Type B pancreatic cell (in vitro differentiated cells): ENCODE data around the gene TMEM138. TPM values are rescaled to one million over a fixed set of nuclear protein-coding genes. Genes with fewer than 3 reads are reported as not detected.

Source experiments
- DNase-seq: peaks from one replicate; pipeline ENCODE4 v3.0.0; 2021; ENCODE audit warnings: mixed read lengths; ENCODE audit not compliant: unreplicated experiment; ENCODE audit errors: extremely low spot score
- H3K27ac Mint-ChIP-seq: 2 replicates; pipeline ENCODE4 v1.8.0; 2021; ENCODE audit warnings: mild to moderate bottlenecking, mixed read lengths
- H3K27me3 Mint-ChIP-seq: 2 replicates; pipeline ENCODE4 v1.8.0; 2021; ENCODE audit warnings: mixed read lengths
- H3K36me3 Mint-ChIP-seq: 2 replicates; pipeline ENCODE4 v1.8.0; 2021; ENCODE audit warnings: mixed read lengths
- H3K4me1 Mint-ChIP-seq: one replicate; pipeline ENCODE4 v1.8.0; 2021; ENCODE audit warnings: mixed read lengths; ENCODE audit not compliant: unreplicated experiment
- H3K4me3 Mint-ChIP-seq: 2 replicates; pipeline ENCODE4 v1.8.0; 2021; ENCODE audit warnings: mild to moderate bottlenecking, mixed read lengths
- H3K9me3 Mint-ChIP-seq: 2 replicates; pipeline ENCODE4 v1.8.0; 2021; ENCODE audit warnings: mixed read lengths
- total RNA-seq: library from RNA; stranded (reverse); gene quantifications from 2 replicates; pipeline ENCODE4 v1.2.1, GENCODE V29; 2021; ENCODE audit warnings: low replicate concordance
- TF ChIP-seq, protein P1 (sequence below): fragments of 200-600 bp; sonication (generic); conservative IDR thresholded peaks from 2 replicates; pipeline ENCODE4 v1.5.0; 2021; ENCODE audit warnings: antibody characterized with exemption, mild to moderate bottlenecking

TMEM138 gene
- total RNA-seq, 1 donor from 2014 or later, result 54.5 TPM

DNA sequence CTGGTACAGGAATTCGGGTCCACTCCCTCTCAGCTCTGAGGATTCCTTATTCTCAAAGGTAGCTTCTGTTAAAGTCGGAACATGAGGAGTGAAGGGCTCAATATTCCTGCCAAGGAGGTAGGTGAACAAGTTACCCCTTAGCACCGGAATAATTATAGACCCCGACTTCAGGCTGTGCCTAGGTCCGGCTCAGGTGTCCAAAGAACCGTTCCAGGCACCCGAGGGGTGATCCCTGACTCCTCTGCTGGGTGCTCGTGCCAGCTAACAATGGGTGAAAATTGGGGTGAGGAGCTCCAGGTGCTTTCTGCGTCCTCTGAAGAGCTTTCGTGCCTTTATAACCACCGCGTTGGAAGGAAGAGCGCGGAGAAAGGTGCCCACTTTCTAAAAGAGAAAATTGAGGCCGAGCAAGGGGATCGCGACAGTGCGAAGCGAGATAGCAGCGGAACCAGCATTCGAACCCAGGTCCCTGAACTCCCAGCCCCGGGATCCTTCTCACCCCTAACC, 885 bp upstream of the TMEM138 start:
- H3K36me3 Mint-ChIP-seq, result peaks cover 7% of the 10 kb centered on the region
- H3K4me1 Mint-ChIP-seq, result peaks cover 28% of the 10 kb centered on the region
- no peaks in the 10 kb centered on the region for H3K27me3 Mint-ChIP-seq
- peak overlapping the region; percentile 100 for H3K4me3 Mint-ChIP-seq
- DNase-seq, result no peak
- no peaks in the 10 kb centered on the region for H3K9me3 Mint-ChIP-seq
- TF ChIP-seq, protein P1, sequence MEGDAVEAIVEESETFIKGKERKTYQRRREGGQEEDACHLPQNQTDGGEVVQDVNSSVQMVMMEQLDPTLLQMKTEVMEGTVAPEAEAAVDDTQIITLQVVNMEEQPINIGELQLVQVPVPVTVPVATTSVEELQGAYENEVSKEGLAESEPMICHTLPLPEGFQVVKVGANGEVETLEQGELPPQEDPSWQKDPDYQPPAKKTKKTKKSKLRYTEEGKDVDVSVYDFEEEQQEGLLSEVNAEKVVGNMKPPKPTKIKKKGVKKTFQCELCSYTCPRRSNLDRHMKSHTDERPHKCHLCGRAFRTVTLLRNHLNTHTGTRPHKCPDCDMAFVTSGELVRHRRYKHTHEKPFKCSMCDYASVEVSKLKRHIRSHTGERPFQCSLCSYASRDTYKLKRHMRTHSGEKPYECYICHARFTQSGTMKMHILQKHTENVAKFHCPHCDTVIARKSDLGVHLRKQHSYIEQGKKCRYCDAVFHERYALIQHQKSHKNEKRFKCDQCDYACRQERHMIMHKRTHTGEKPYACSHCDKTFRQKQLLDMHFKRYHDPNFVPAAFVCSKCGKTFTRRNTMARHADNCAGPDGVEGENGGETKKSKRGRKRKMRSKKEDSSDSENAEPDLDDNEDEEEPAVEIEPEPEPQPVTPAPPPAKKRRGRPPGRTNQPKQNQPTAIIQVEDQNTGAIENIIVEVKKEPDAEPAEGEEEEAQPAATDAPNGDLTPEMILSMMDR, result no peak
- H3K27ac Mint-ChIP-seq, result peak overlapping the region; percentile 95

DNA sequence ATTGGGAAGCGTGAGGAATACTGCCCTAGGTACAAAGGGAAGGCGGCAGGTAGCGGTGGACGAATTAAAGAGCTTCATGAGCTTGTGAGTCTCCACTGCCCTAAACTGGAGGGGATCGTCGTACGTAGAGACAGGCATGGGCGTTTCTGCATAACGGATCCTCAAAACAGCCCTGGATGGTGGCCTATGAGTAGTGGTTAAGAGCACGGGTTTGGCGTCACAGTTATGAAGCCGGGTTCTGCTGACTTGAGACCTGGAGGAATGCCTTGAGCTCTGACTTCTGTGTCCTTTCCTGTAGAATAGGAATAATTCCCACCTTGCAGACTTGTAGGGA, 335 bp downstream of the TMEM138 start:
- Mint-ChIP-seq H3K4me3 (peak overlapping the region; percentile 100), H3K9me3 (no peaks in the 10 kb centered on the region), H3K36me3 (peaks cover 7% of the 10 kb centered on the region), H3K4me1 (peaks cover 28% of the 10 kb centered on the region), H3K27me3 (no peaks in the 10 kb centered on the region), H3K27ac (peak overlapping the region; percentile 95)
- DNase-seq, result no peak
- TF ChIP-seq, protein P1, result no peak

GRCh38 chr11:61364012-61364675, 2.0 kb downstream of the TMEM138 start:
- peak overlapping the region; percentile 59 for H3K27ac Mint-ChIP-seq
- H3K4me3 Mint-ChIP-seq, result peak overlapping the region; percentile 100
- TF ChIP-seq, protein P1, result no peak
- H3K27me3 Mint-ChIP-seq, result no peaks in the 10 kb centered on the region
- H3K4me1 Mint-ChIP-seq, result peaks cover 28% of the 10 kb centered on the region
- H3K36me3 Mint-ChIP-seq, result peaks cover 14% of the 10 kb centered on the region
- DNase-seq, result no peak
- no peaks in the 10 kb centered on the region for H3K9me3 Mint-ChIP-seq

- Mint-ChIP-seq H3K27ac (no peak overlapping the region), H3K9me3 (no peaks in the 10 kb centered on the region), H3K36me3 (peaks cover 33% of the 10 kb centered on the region)
These were observed 5.2 kb downstream of the TMEM138 start for GRCh38 chr11:61367406-61367805.

DNA sequence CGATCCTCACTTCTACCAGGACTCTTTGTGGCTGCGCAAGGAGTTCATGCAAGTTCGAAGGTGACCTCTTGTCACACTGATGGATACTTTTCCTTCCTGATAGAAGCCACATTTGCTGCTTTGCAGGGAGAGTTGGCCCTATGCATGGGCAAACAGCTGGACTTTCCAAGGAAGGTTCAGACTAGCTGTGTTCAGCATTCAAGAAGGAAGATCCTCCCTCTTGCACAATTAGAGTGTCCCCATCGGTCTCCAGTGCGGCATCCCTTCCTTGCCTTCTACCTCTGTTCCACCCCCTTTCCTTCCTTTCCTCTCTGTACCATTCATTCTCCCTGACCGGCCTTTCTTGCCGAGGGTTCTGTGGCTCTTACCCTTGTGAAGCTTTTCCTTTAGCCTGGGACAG, 6.5 kb downstream of the TMEM138 start:
- no peaks in the 10 kb centered on the region for H3K9me3 Mint-ChIP-seq
- H3K36me3 Mint-ChIP-seq, result peaks cover 34% of the 10 kb centered on the region
- no peaks in the 10 kb centered on the region for H3K27me3 Mint-ChIP-seq
- H3K27ac Mint-ChIP-seq, result no peak overlapping the region
- TF ChIP-seq, protein P1, result no peak
- DNase-seq, result no peak
- H3K4me1 Mint-ChIP-seq, result peaks cover 3% of the 10 kb centered on the region
- no peak overlapping the region for H3K4me3 Mint-ChIP-seq

More at GRCh38 chr11:61367406-61367805, 5.2 kb downstream of the TMEM138 start:
- no peaks in the 10 kb centered on the region for H3K27me3 Mint-ChIP-seq
- peaks cover 13% of the 10 kb centered on the region for H3K4me1 Mint-ChIP-seq
- TF ChIP-seq, protein P1, result no peak
- no peak for DNase-seq
- no peak overlapping the region for H3K4me3 Mint-ChIP-seq
